Neuronal stem cell (in vitro differentiated cells): ENCODE results near the gene RPL39L.

Experiments
- DNase-seq: peaks from one replicate; pipeline ENCODE4 v3.0.0-alpha.2; 2013; ENCODE audit warnings: low spot score
- H2AFZ ChIP-seq: one replicate; pipeline ENCODE4 v1.6.1; 2013; ENCODE audit warnings: mild to moderate bottlenecking, low read length, inconsistent platforms
- H2AK5ac ChIP-seq: 2 replicates; pipeline ENCODE4 v1.6.1; 2013; ENCODE audit warnings: low read depth, mild to moderate bottlenecking, inconsistent platforms, low read length, moderate library complexity, mixed read lengths
- H2BK120ac ChIP-seq: 2 replicates; pipeline ENCODE4 v1.6.1; 2013; ENCODE audit warnings: low read depth, mild to moderate bottlenecking, inconsistent platforms, low read length, moderate library complexity, mixed read lengths
- H2BK12ac ChIP-seq: one replicate; pipeline ENCODE4 v1.6.1; 2013; ENCODE audit warnings: low read length, inconsistent platforms
- H2BK15ac ChIP-seq: 2 replicates; pipeline ENCODE4 v1.6.1; 2013; ENCODE audit warnings: mild to moderate bottlenecking, low read length, inconsistent platforms, mixed read lengths
- H2BK5ac ChIP-seq: one replicate; pipeline ENCODE4 v1.6.1; 2013; ENCODE audit warnings: inconsistent platforms, mild to moderate bottlenecking, low read length, moderate library complexity
- H3K14ac ChIP-seq: one replicate; pipeline ENCODE4 v1.6.1; 2013; ENCODE audit warnings: low read length, inconsistent platforms
- H3K18ac ChIP-seq: 2 replicates; pipeline ENCODE4 v1.6.1; 2013; ENCODE audit warnings: low read length, inconsistent platforms
- H3K23ac ChIP-seq: 2 replicates; pipeline ENCODE4 v1.6.1; 2013; ENCODE audit warnings: low read depth, mild to moderate bottlenecking, mixed read lengths, low read length, inconsistent platforms; ENCODE audit not compliant: poor library complexity
- H3K27ac ChIP-seq: replicated peaks from 3 replicates; pipeline ENCODE4 v1.5.1; 2013; ENCODE audit warnings: low read length, inconsistent platforms
- H3K27me3 ChIP-seq, 3 experiments: 2 replicates each; pipeline ENCODE4 v1.6.1; 2013; ENCODE audit warnings: low read length in 3 of 3, mild to moderate bottlenecking in 2 of 3, inconsistent platforms in 1 of 3, low read depth in 1 of 3, mixed read lengths in 1 of 3, moderate library complexity in 1 of 3; ENCODE audit not compliant: control insufficient read depth in 3 of 3, insufficient read depth in 3 of 3
- H3K36me3 ChIP-seq, 2 donors: replicated peaks in 1 of 2; 2 replicates each; pipeline ENCODE4 v1.6.1; 2013; ENCODE audit warnings: low read length in 2 of 2; ENCODE audit not compliant: control insufficient read depth in 2 of 2, insufficient read depth in 2 of 2
- H3K4ac ChIP-seq: 2 replicates; pipeline ENCODE4 v1.6.1; 2013; ENCODE audit warnings: inconsistent platforms, mild to moderate bottlenecking, low read length, moderate library complexity
- H3K4me1 ChIP-seq, 2 donors: 1 replicate in 1 of 2; 2 replicates in 1 of 2; pipeline ENCODE4 v1.6.1; 2013; ENCODE audit warnings: low read length in 2 of 2, low read depth in 1 of 2; ENCODE audit not compliant: control insufficient read depth in 2 of 2, insufficient read depth in 1 of 2
- H3K4me2 ChIP-seq: one replicate; pipeline ENCODE4 v1.6.1; 2013; ENCODE audit warnings: mild to moderate bottlenecking, low read length, inconsistent platforms; ENCODE audit not compliant: insufficient read depth, poor library complexity, severe bottlenecking
- H3K4me3 ChIP-seq, 2 donors: 2 replicates each; pipeline ENCODE4 v1.5.1; 2013; ENCODE audit warnings: low read length in 2 of 2, mild to moderate bottlenecking in 2 of 2, inconsistent platforms in 1 of 2, moderate library complexity in 1 of 2
- H3K79me1 ChIP-seq: one replicate; pipeline ENCODE4 v1.6.1; 2013; ENCODE audit warnings: low read depth, mild to moderate bottlenecking, inconsistent platforms, low read length, moderate library complexity
- H3K9ac ChIP-seq: one replicate; pipeline ENCODE4 v1.6.1; 2013; ENCODE audit warnings: mild to moderate bottlenecking, low read depth, low read length, inconsistent platforms; ENCODE audit not compliant: poor library complexity
- H3K9me3 ChIP-seq, 2 donors: replicated peaks in 1 of 2; 2 replicates each; pipeline versions ENCODE3 to v1.6.1; 2013; ENCODE audit warnings: low read length in 2 of 2, mild to moderate bottlenecking in 2 of 2, inconsistent platforms in 1 of 2, low read depth in 1 of 2, mixed read lengths in 1 of 2, moderate library complexity in 1 of 2; ENCODE audit not compliant: control insufficient read depth in 2 of 2, insufficient read depth in 1 of 2
- H4K8ac ChIP-seq: one replicate; pipeline ENCODE4 v1.6.1; 2013; ENCODE audit warnings: low read depth, mild to moderate bottlenecking, inconsistent platforms, low read length, moderate library complexity
- H4K91ac ChIP-seq: one replicate; pipeline ENCODE4 v1.6.1; 2013; ENCODE audit warnings: low read length, low read depth, mild to moderate bottlenecking, inconsistent platforms; ENCODE audit not compliant: poor library complexity
- WGBS, 2 donors: extraction: QIAGEN DNeasy Blood & Tissue Kit; methylation state at CpG; one replicate each; pipeline ENCODE4 v1.1.7; 2013; ENCODE audit warnings: missing lambda C conversion rate in 2 of 2, mixed read lengths in 1 of 2; ENCODE audit not compliant: insufficient read length in 2 of 2, insufficient replicate concordance in 1 of 2; ENCODE audit errors: extremely low coverage in 2 of 2; 5-methylcytosine and 5-hydroxymethylcytosine counted together

RPL39L gene

GRCh38 chr3:187125319-187126031 lies 13.8 kb downstream of the RPL39L start:
- Histone ChIP-seq H3K4me3 (no peak overlapping the region), H3K27ac (no peak overlapping the region), H3K36me3 (peaks cover 0 to 2% of the 10 kb centered on the region in 2 donors), H3K4me2 (no peak overlapping the region), H2AK5ac (no peak overlapping the region), H3K14ac (no peak overlapping the region), H4K8ac (no peak overlapping the region), H3K18ac (no peak overlapping the region), H3K9ac (no peak overlapping the region), H3K4me1 (no peaks in the 10 kb centered on the region), H2BK15ac (no peak overlapping the region), H3K23ac (no peak overlapping the region), H2BK12ac (no peak overlapping the region), H3K27me3 (no peaks in the 10 kb centered on the region), H3K79me1 (no peaks in the 10 kb centered on the region), H2BK5ac (no peak overlapping the region), H3K9me3 (peaks cover 0 to 4% of the 10 kb centered on the region in 2 donors), H3K4ac (no peak overlapping the region), H2AFZ (no peak overlapping the region), H2BK120ac (no peak overlapping the region), H4K91ac (no peak overlapping the region)
- DNase-seq, result no peak
- WGBS, 2 donors, result no CpG with 5 or more reads among the region's 6 CpGs

- Histone ChIP-seq H3K4ac (no peak overlapping the region), H3K4me2 (no peak overlapping the region), H2AK5ac (no peak overlapping the region), H3K27me3 (no peaks in the 10 kb centered on the region), H3K4me1 (no peaks in the 10 kb centered on the region), H3K27ac (no peak overlapping the region), H3K4me3 (no peak overlapping the region), H2BK15ac (no peak overlapping the region), H2AFZ (no peak overlapping the region), H2BK5ac (no peak overlapping the region), H3K79me1 (peaks cover 1% of the 10 kb centered on the region), H4K91ac (no peak overlapping the region), H3K18ac (no peak overlapping the region), H3K36me3 (peaks cover 0 to 2% of the 10 kb centered on the region in 2 donors), H3K14ac (no peak overlapping the region), H4K8ac (no peak overlapping the region), H2BK12ac (no peak overlapping the region), H2BK120ac (no peak overlapping the region), H3K9ac (no peak overlapping the region), H3K23ac (no peak overlapping the region), H3K9me3 (no peaks in the 10 kb centered on the region)
- no CpG with 5 or more reads among the region's 1 CpG for WGBS, 2 donors
- DNase-seq, result no peak
Observed at GRCh38 chr3:187122261-187122660, 17.0 kb downstream of the RPL39L start.

GRCh38 chr3:187120326-187120725 lies 19.0 kb downstream of the RPL39L start:
- DNase-seq, result no peak
- H2BK120ac ChIP-seq, result no peak overlapping the region
- no peak overlapping the region for H4K91ac ChIP-seq
- no peak overlapping the region for H2AK5ac ChIP-seq
- no peak overlapping the region for H3K4ac ChIP-seq
- H3K9ac ChIP-seq, result no peak overlapping the region
- peaks cover 1% of the 10 kb centered on the region for H3K79me1 ChIP-seq
- H2BK12ac ChIP-seq, result no peak overlapping the region
- no peaks in the 10 kb centered on the region for H3K4me1 ChIP-seq
- peaks cover 0 to 2% of the 10 kb centered on the region in 2 donors for H3K36me3 ChIP-seq
- H3K27ac ChIP-seq, result no peak overlapping the region
- H3K4me2 ChIP-seq, result no peak overlapping the region
- no peaks in the 10 kb centered on the region for H3K9me3 ChIP-seq
- H2BK15ac ChIP-seq, result no peak overlapping the region
- no peaks in the 10 kb centered on the region for H3K27me3 ChIP-seq
- H3K18ac ChIP-seq, result no peak overlapping the region
- no peak overlapping the region for H3K4me3 ChIP-seq
- no peak overlapping the region for H3K23ac ChIP-seq
- WGBS, 2 donors, result no CpG with 5 or more reads among the region's 2 CpGs
- H4K8ac ChIP-seq, result no peak overlapping the region
- H2AFZ ChIP-seq, result no peak overlapping the region
- no peak overlapping the region for H3K14ac ChIP-seq
- H2BK5ac ChIP-seq, result no peak overlapping the region

GRCh38 chr3:187114511-187114910 lies 24.8 kb downstream of the RPL39L start:
- Histone ChIP-seq H4K91ac (no peak overlapping the region), H3K18ac (no peak overlapping the region), H4K8ac (no peak overlapping the region), H3K27ac (no peak overlapping the region), H3K14ac (no peak overlapping the region), H3K4me1 (no peaks in the 10 kb centered on the region), H2AFZ (no peak overlapping the region), H3K27me3 (no peaks in the 10 kb centered on the region), H3K4ac (no peak overlapping the region), H3K9me3 (no peaks in the 10 kb centered on the region), H2BK12ac (no peak overlapping the region), H2BK120ac (no peak overlapping the region), H3K4me2 (no peak overlapping the region), H3K4me3 (no peak overlapping the region), H3K23ac (no peak overlapping the region), H3K36me3 (peaks cover 0 to 2% of the 10 kb centered on the region in 2 donors), H2BK15ac (no peak overlapping the region), H2BK5ac (no peak overlapping the region), H2AK5ac (no peak overlapping the region), H3K79me1 (peaks cover 1% of the 10 kb centered on the region), H3K9ac (no peak overlapping the region)
- WGBS, 2 donors, result no CpG with 5 or more reads among the region's 2 CpGs
- DNase-seq, result no peak
